Suprapubic skin (tissue), 4 donors: Measurements from ENCODE around the gene HECW1. TPM values are rescaled to one million over a fixed set of nuclear protein-coding genes. Genes with fewer than 3 reads are reported as not detected.

Experiments used
- DNase-seq, 2 donors: peaks; one replicate each; pipeline ENCODE4 v3.0.0-alpha.2; 2019; ENCODE audit warnings: low spot score in 2 of 2
- H3K27ac ChIP-seq: fragments of 200-600 bp; sonication (generic); one replicate; pipeline ENCODE4 v1.5.1; 2019
- H3K27me3 ChIP-seq: fragments of 200-600 bp; sonication (generic); one replicate; pipeline ENCODE4 v1.5.1; 2019
- H3K36me3 ChIP-seq: fragments of 200-600 bp; sonication (generic); one replicate; pipeline ENCODE4 v1.5.1; 2019
- H3K4me1 ChIP-seq: fragments of 200-600 bp; sonication (generic); one replicate; pipeline ENCODE4 v1.5.1; 2019
- H3K4me3 ChIP-seq: fragments of 200-600 bp; sonication (generic); one replicate; pipeline ENCODE4 v1.5.1; 2019; ENCODE audit warnings: mild to moderate bottlenecking
- H3K9me3 ChIP-seq: fragments of 200-600 bp; sonication (generic); one replicate; pipeline ENCODE4 v1.5.1; 2019
- EP300 ChIP-seq: sonication (generic); formaldehyde crosslinking; IDR thresholded peaks from one replicate; pipeline ENCODE4 v1.6.1; 2017; ENCODE audit warnings: antibody characterized with exemption
- POLR2A ChIP-seq, 2 donors: fragments of 450-650 bp; IDR thresholded peaks; one replicate each; pipeline ENCODE4 v1.6.1; 2017; ENCODE audit warnings: antibody characterized with exemption in 2 of 2, mild to moderate bottlenecking in 2 of 2, moderate library complexity in 2 of 2
- POLR2AphosphoS5 ChIP-seq, 3 donors: sonication (generic); formaldehyde crosslinking; IDR thresholded peaks; one replicate each; pipeline ENCODE4 v1.6.1; 2017; ENCODE audit warnings: antibody characterized with exemption in 3 of 3
- WGBS: methylation state at CpG from one replicate; pipeline ENCODE4 v1.1.5; 2018; 5-methylcytosine and 5-hydroxymethylcytosine counted together
- total RNA-seq, 4 donors: library from RNA; depleted of rRNA; stranded (reverse); fragments of >200 nt; gene quantifications; one replicate each; pipeline ENCODE4 v1.1.0, GENCODE V29; 2016
- TF ChIP-seq, protein P1 (sequence below), 2 donors: fragments of 200-600 bp in 1 of 2; fragments of 450-650 bp in 1 of 2; sonication (generic) in 1 of 2; IDR thresholded peaks; one replicate each; pipeline ENCODE4 v1.5.1; 2016 to 2019; ENCODE audit warnings: antibody characterized with exemption in 2 of 2, mild to moderate bottlenecking in 1 of 2, moderate library complexity in 1 of 2

HECW1 gene
- total RNA-seq, 4 donors from 2014 or later = 0.17 to 0.73 (median 0.32) TPM; not detected in 1

DNA sequence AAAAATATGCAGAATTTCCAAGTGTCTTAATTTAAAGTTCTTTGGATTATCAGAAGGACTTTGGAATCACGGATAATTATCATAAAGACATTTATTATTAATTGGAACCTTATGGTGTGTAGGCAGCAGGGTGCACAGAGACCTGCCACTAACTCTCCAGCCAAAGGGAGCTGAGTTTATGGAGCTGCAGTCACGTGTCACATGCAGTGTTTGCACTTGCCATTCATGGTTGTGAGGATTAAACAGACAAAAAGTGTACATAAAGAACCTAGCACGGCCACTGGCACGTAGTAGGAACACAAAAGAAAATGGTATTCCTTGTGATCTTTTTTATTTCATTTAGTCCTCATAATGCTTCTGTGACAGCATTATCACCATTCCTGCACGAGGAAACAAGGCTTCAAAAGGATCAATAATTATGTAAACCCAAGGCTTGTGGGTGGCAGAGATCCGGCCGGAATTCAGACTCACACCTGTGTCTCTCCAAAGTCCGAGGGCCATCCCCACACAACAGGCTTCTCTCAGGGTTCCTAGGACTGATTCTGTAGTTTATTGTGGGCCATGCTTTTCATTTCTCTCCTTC is 326.5 kb downstream of the HECW1 start:
- Histone ChIP-seq H3K36me3 (no peaks in the 10 kb centered on the region), H3K27ac (no peak overlapping the region), H3K4me1 (no peaks in the 10 kb centered on the region), H3K27me3 (no peaks in the 10 kb centered on the region), H3K4me3 (no peak overlapping the region), H3K9me3 (no peaks in the 10 kb centered on the region)
- 78% methylated on average over 8 of the region's 8 CpGs for WGBS
- TF ChIP-seq, protein P1, sequence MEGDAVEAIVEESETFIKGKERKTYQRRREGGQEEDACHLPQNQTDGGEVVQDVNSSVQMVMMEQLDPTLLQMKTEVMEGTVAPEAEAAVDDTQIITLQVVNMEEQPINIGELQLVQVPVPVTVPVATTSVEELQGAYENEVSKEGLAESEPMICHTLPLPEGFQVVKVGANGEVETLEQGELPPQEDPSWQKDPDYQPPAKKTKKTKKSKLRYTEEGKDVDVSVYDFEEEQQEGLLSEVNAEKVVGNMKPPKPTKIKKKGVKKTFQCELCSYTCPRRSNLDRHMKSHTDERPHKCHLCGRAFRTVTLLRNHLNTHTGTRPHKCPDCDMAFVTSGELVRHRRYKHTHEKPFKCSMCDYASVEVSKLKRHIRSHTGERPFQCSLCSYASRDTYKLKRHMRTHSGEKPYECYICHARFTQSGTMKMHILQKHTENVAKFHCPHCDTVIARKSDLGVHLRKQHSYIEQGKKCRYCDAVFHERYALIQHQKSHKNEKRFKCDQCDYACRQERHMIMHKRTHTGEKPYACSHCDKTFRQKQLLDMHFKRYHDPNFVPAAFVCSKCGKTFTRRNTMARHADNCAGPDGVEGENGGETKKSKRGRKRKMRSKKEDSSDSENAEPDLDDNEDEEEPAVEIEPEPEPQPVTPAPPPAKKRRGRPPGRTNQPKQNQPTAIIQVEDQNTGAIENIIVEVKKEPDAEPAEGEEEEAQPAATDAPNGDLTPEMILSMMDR (IDR thresholded peaks at IDR 0.05) = no peak
- TF ChIP-seq POLR2A (IDR thresholded peaks at IDR 0.05) (no peak), EP300 (no peak), POLR2AphosphoS5 (IDR thresholded peaks at IDR 0.05) (no peak)
- DNase-seq = no peak

DNA sequence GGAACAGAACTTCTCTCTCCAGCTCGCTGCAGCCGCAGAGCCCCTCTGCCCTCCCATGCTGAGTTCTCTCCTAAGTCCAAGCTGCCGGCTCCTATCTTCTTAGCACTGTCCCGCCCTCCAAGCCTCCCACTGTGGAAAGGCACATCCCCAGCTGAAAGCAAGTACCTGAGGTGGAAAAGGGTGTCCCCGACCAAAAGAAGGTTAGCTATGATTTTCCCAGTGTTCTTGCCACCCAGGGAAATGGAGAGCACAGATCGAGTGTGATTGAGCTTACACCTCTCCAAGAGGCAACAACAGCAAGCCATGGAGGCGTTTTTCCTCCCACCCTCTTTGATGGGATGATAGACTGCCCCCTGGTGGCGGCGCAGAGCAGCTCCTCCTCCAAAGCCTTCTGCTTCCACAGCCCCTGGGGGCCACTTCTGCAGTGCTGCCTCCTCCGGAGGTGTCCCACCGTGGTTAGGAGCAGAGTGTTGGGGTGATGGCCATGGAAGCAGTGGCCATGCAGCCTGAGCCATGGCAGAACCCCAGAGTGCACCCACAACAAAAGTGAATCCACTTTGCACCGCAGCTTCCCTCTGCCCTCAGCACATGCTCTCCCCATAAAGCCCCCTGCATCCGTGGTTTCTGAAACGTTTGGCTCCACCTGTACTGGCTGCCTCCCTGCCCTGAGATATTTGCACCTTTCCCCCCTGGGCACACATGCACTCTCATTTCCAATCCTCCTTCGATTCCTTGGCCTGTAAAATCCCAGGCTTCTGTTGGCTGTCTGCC is 327.4 kb downstream of the HECW1 start:
- Histone ChIP-seq H3K36me3 (no peaks in the 10 kb centered on the region), H3K4me1 (no peaks in the 10 kb centered on the region), H3K4me3 (no peak overlapping the region), H3K27ac (no peak overlapping the region), H3K27me3 (peaks cover 4% of the 10 kb centered on the region), H3K9me3 (no peaks in the 10 kb centered on the region)
- no peak for DNase-seq
- TF ChIP-seq POLR2A (IDR thresholded peaks at IDR 0.05) = no peak
- TF ChIP-seq, protein P1 (IDR thresholded peaks at IDR 0.05) = peak in 1 of 2 donors; percentile 73
- 53% methylated on average over 12 of the region's 15 CpGs for WGBS

DNA sequence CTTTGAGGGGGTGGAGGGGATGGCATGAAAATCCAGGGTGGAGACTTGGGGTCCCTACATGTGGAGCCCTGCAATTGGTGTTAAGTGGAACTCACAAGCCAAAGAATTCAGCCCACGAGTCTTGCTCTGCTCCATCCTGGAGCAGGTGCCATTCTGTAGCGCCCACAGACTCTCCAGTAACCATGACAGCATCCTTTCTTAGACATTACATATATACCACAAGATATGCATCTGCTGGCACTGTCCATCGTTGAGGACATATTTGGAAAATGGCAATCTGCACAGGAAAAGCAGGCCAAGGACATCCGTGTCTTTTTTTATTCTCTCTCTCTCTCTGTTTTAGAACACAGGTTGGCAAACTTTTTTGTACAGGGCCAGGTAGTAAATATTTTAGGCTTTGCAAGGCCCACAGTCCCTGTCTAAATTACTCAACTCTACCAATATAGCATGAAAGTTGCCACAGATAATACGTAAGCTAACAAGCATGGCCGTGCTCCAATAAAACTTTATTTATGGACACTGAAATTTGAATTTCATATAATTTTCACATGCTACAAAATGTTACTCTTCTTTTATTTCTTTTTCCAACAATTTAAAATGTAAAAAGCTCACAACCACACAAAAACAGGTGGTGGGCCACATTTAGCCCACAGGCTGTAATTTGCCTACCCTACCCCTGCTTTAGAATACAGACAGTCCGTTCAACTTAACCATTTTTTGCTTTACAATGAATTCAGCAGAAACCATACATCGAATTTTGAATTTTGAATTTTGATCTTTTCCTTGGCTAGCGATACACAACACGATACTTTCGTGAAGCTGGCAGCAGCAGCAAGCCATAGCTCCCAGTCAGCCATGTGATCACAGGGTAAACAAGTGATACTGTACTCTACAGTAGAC is 329.0 kb downstream of the HECW1 start:
- Histone ChIP-seq H3K36me3 (no peaks in the 10 kb centered on the region), H3K27ac (no peak overlapping the region), H3K27me3 (peaks cover 8% of the 10 kb centered on the region), H3K4me1 (no peaks in the 10 kb centered on the region), H3K4me3 (no peak overlapping the region), H3K9me3 (no peaks in the 10 kb centered on the region)
- WGBS = 90% methylated on average over 11 of the region's 11 CpGs
- no peak for TF ChIP-seq EP300
- TF ChIP-seq, protein P1 (IDR thresholded peaks at IDR 0.05) = no peak
- TF ChIP-seq POLR2AphosphoS5 (IDR thresholded peaks at IDR 0.05) = no peak
- no peak for TF ChIP-seq POLR2A (IDR thresholded peaks at IDR 0.05)
- DNase-seq = no peak

DNA sequence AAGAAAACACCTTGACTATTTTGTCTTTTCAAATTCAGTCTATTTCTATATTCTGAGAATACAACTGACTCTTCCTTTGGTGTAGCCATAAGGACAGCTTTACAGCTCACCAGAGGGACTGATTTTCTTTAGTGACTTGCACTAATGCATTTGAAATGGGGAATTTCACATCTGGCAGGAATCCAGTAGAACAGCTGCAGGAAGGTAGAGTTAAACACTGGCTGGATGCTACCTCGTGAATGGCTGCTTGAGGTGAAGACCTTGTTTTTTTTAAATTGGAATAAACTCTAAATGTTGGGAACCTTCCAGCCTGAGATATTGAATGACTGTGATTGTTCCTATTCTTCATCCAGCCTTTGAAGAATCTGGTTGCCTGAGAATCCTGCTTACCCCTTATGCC is 330.9 kb downstream of the HECW1 start:
- WGBS = 14% methylated on average over 1 of the region's 1 CpG
- TF ChIP-seq, protein P1 (IDR thresholded peaks at IDR 0.05) = no peak
- TF ChIP-seq EP300 (no peak), POLR2AphosphoS5 (IDR thresholded peaks at IDR 0.05) (no peak), POLR2A (IDR thresholded peaks at IDR 0.05) (no peak)
- DNase-seq = no peak

More for the DNA sequence above, 330.9 kb downstream of the HECW1 start:
- no peak overlapping the region for H3K27ac ChIP-seq
- no peaks in the 10 kb centered on the region for H3K9me3 ChIP-seq
- no peaks in the 10 kb centered on the region for H3K36me3 ChIP-seq
- peaks cover 8% of the 10 kb centered on the region for H3K27me3 ChIP-seq
- H3K4me3 ChIP-seq = no peak overlapping the region
- no peaks in the 10 kb centered on the region for H3K4me1 ChIP-seq
